ENCODE results near the gene CBX8. TPM values are rescaled to one million over a fixed set of nuclear protein-coding genes. Genes with fewer than 3 reads are reported as not detected.

Gene CBX8
- total RNA-seq, 3 donors from 2014 or later (not counting 1 experiment from before 2014, with no cell fraction given), result 4.0 to 6.4 (median 5.8) TPM

- peaks cover 33 to 49% of the 10 kb centered on the region in 2 donors for H3K27me3 Mint-ChIP-seq (ENCODE audit: low read depth in 2 of 2)
These were observed 27.4 kb upstream of the CBX8 start for GRCh38 chr17:79824234-79824633.

GRCh38 chr17:79822583-79823124 lies 25.8 kb upstream of the CBX8 start:
- H3K9me3 ChIP-seq (ENCODE audit: control insufficient read depth, insufficient read depth, low read length), result no peaks in the 10 kb centered on the region
- TF ChIP-seq, protein P1, sequence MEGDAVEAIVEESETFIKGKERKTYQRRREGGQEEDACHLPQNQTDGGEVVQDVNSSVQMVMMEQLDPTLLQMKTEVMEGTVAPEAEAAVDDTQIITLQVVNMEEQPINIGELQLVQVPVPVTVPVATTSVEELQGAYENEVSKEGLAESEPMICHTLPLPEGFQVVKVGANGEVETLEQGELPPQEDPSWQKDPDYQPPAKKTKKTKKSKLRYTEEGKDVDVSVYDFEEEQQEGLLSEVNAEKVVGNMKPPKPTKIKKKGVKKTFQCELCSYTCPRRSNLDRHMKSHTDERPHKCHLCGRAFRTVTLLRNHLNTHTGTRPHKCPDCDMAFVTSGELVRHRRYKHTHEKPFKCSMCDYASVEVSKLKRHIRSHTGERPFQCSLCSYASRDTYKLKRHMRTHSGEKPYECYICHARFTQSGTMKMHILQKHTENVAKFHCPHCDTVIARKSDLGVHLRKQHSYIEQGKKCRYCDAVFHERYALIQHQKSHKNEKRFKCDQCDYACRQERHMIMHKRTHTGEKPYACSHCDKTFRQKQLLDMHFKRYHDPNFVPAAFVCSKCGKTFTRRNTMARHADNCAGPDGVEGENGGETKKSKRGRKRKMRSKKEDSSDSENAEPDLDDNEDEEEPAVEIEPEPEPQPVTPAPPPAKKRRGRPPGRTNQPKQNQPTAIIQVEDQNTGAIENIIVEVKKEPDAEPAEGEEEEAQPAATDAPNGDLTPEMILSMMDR (IDR thresholded peaks at IDR 0.05), result no peak
- ATAC-seq (no peak), DNase-seq (no peak)
- intact Hi-C loops (cut with micrococcal nuclease), result no loop called here
- H3K27me3 ChIP-seq (ENCODE audit: control insufficient read depth, insufficient read depth, low read length), result peaks cover 7% of the 10 kb centered on the region
- 94% methylated on average over 17 of the region's 17 CpGs for WGBS (ENCODE audit: insufficient coverage)
- Mint-ChIP-seq H3K9me3 (no peaks in the 10 kb centered on the region), H3K27ac (no peak overlapping the region), H3K4me1 (peaks cover 13 to 17% of the 10 kb centered on the region in 2 donors), H3K36me3 (no peaks in the 10 kb centered on the region), H3K4me3 (no peak overlapping the region), H3K27me3 (ENCODE audit: low read depth in 2 of 2) (peaks cover 39 to 64% of the 10 kb centered on the region in 2 donors)
- peaks cover 24% of the 10 kb centered on the region for H3K4me1 ChIP-seq (ENCODE audit: control insufficient read depth, insufficient read depth, low read length)
- no peak overlapping the region for H3K27ac ChIP-seq (ENCODE audit: low read length)
- H3K36me3 ChIP-seq (ENCODE audit: control insufficient read depth, insufficient read depth, low read length), result no peaks in the 10 kb centered on the region
- no peak overlapping the region for H3K4me3 ChIP-seq (ENCODE audit: low read length)

More at GRCh38 chr17:79824234-79824633, 27.4 kb upstream of the CBX8 start:
- Histone ChIP-seq H3K4me3 (ENCODE audit: low read length) (no peak overlapping the region), H3K4me1 (ENCODE audit: control insufficient read depth, insufficient read depth, low read length) (peaks cover 24% of the 10 kb centered on the region), H3K27me3 (ENCODE audit: control insufficient read depth, insufficient read depth, low read length) (peaks cover 7% of the 10 kb centered on the region), H3K27ac (ENCODE audit: low read length) (no peak overlapping the region), H3K9me3 (ENCODE audit: control insufficient read depth, insufficient read depth, low read length) (no peaks in the 10 kb centered on the region), H3K36me3 (ENCODE audit: control insufficient read depth, insufficient read depth, low read length) (no peaks in the 10 kb centered on the region)
- intact Hi-C loops (cut with micrococcal nuclease), result no loop called here
- 95% methylated on average over 17 of the region's 17 CpGs for WGBS (ENCODE audit: insufficient coverage)
- Mint-ChIP-seq H3K4me1 (peaks cover 13 to 17% of the 10 kb centered on the region in 2 donors), H3K27ac (no peak overlapping the region), H3K9me3 (no peaks in the 10 kb centered on the region), H3K4me3 (no peak overlapping the region), H3K36me3 (no peaks in the 10 kb centered on the region)
- TF ChIP-seq, protein P1 (IDR thresholded peaks at IDR 0.05), result no peak
- ATAC-seq (no peak), DNase-seq (no peak)

DNA sequence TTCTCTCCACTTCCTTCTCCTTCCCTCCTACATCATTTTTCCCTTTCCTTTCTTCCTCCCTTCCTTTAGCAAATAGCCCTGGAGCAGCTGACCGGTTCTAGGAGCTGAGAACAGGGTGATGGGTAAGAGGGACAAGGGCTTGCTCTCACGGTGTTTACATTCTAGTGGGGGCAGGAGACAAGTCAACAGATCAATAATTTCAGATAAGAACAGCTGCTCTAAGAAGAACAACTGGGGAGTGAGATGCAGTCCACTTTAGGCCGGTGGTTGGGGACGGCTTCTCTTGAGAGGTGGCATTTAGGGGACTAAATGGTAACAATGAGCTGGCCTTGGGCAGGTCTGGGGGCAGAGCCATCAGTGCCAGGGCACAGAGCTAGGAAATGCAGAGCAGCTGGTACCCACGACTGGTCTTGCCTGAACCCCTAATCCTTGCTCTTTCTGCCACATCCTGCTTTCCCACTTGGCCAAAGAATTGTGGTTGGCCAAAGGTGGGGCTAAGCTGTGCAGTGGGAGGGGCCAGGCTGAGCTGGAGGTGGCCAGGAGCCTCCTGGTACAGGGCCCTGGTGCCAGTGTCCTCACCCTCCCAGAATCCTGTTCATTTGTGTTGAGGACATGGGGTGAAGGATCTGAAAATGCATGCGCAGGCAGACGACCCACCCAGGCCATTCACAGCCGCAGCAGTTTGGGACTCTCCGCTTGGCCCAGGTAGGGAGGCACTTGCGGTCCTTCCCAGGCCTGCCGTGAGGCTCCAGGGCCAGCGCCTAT lies 24.6 kb upstream of the CBX8 start:
- ATAC-seq (no peak), DNase-seq (no peak)
- Mint-ChIP-seq H3K4me3 (no peak overlapping the region), H3K4me1 (peaks cover 10 to 15% of the 10 kb centered on the region in 2 donors), H3K27me3 (ENCODE audit: low read depth in 2 of 2) (peaks cover 44 to 72% of the 10 kb centered on the region in 2 donors), H3K36me3 (no peaks in the 10 kb centered on the region), H3K27ac (no peak overlapping the region), H3K9me3 (no peaks in the 10 kb centered on the region)
- Histone ChIP-seq H3K4me1 (ENCODE audit: control insufficient read depth, insufficient read depth, low read length) (peaks cover 21% of the 10 kb centered on the region), H3K36me3 (ENCODE audit: control insufficient read depth, insufficient read depth, low read length) (no peaks in the 10 kb centered on the region), H3K9me3 (ENCODE audit: control insufficient read depth, insufficient read depth, low read length) (no peaks in the 10 kb centered on the region), H3K27me3 (ENCODE audit: control insufficient read depth, insufficient read depth, low read length) (peaks cover 12% of the 10 kb centered on the region), H3K4me3 (ENCODE audit: low read length) (no peak overlapping the region), H3K27ac (ENCODE audit: low read length) (no peak overlapping the region)
- TF ChIP-seq, protein P1 (IDR thresholded peaks at IDR 0.05), result no peak
- 88% methylated on average over 11 of the region's 12 CpGs for WGBS (ENCODE audit: insufficient coverage)
- intact Hi-C loops (cut with micrococcal nuclease), result no loop called here

Data from natural killer cell (primary cell).